Body of pancreas (tissue), 4 donors: Measurements from ENCODE around the gene POLR3K. TPM values are rescaled to one million over a fixed set of nuclear protein-coding genes. Genes with fewer than 3 reads are reported as not detected.

Experiments
- ATAC-seq: fragments of 150-250 bp; one replicate; pipeline ENCODE4 v1.9.1; 2016
- DNase-seq, 4 donors: peaks; one replicate each; pipeline ENCODE4 v3.0.0-alpha.2; 2019
- H3K27ac ChIP-seq, 4 donors: fragments of 200-600 bp; sonication (generic); 1 replicate in 3 of 4; 2 replicates in 1 of 4; pipeline versions ENCODE4 v1.5.1 to v1.6.1; 2016 to 2019; ENCODE audit warnings: mild to moderate bottlenecking in 1 of 4, mixed read lengths in 1 of 4, moderate library complexity in 1 of 4
- H3K27me3 ChIP-seq, 2 donors: fragments of 200-600 bp; sonication (generic); one replicate each; pipeline ENCODE4 v1.6.0; 2016; ENCODE audit warnings: mild to moderate bottlenecking in 1 of 2
- H3K36me3 ChIP-seq, 2 donors: fragments of 200-600 bp; sonication (generic); replicated peaks in 1 of 2; 2 replicates each; pipeline ENCODE4 v1.5.1; 2016; ENCODE audit warnings: low read depth in 2 of 2; ENCODE audit not compliant: insufficient read depth in 1 of 2
- H3K4me1 ChIP-seq: fragments of 200-600 bp; sonication (generic); one replicate; pipeline ENCODE4 v1.6.0; 2016
- H3K4me3 ChIP-seq, 2 donors: fragments of 200-600 bp; sonication (generic); 1 replicate in 1 of 2; 2 replicates in 1 of 2; pipeline ENCODE4 v1.5.1; 2016 to 2019
- H3K9me3 ChIP-seq, 3 donors: fragments of 200-600 bp; sonication (generic); 1 replicate in 2 of 3; 2 replicates in 1 of 3; pipeline ENCODE4 v1.5.1; 2016
- POLR2A ChIP-seq, 3 donors: fragments of 450-650 bp; IDR thresholded peaks; one replicate each; pipeline ENCODE4 v1.6.1; 2016; ENCODE audit warnings: antibody characterized with exemption in 3 of 3, mild to moderate bottlenecking in 2 of 3
- WGBS, 2 donors: methylation state at CpG; one replicate each; pipeline ENCODE4 v1.1.5; 2017; 5-methylcytosine and 5-hydroxymethylcytosine counted together
- intact Hi-C: fragments of 100-400 bp; cut with DNase I; formaldehyde crosslinking; loops from one replicate; pipeline ENCODE4 v1.15.1; 2023
- total RNA-seq, 2 donors: library from RNA; depleted of rRNA; stranded (reverse); fragments of >200 nt; gene quantifications; one replicate each; pipeline ENCODE4 v1.1.0, GENCODE V29; 2016
- TF ChIP-seq, protein P1 (sequence below), 7 experiments: fragments of 450-650 bp in 4 of 7; fragments of 200-600 bp in 3 of 7; sonication (generic) in 3 of 7; IDR thresholded peaks; one replicate each; pipeline ENCODE4 v1.5.1; 2016 to 2019; ENCODE audit warnings: antibody characterized with exemption in 7 of 7

The POLR3K gene
- total RNA-seq, 2 donors from 2014 or later = 2.6 to 5.6 TPM

DNA sequence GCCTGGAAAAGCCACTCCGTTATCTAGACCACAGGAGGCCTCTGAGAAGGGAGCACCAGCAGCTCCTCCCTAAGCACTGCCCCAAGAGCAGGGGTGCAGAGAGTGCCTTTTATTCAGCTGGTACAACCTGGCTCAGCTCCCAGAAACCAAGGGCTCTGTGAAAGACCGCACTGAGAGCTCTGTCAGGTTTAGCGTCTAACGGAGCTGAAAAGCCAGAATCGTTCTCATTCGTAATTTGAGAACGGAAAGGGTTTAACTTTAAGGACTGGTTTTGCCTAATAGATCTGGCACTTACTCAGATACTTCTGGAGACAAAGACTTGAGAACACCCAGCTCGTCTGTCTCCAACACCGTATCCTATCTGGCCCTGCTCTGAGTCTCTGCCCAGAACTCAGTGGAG is 38.1 kb upstream of the POLR3K start:
- WGBS, 2 donors = 36 to 64% methylated on average over 9 of the region's 9 CpGs
- ATAC-seq (peak; percentile 26), DNase-seq (peak in 2 of 4 donors; percentile 46 to 56)
- intact Hi-C loops = no loop called here
- TF ChIP-seq, protein P1, sequence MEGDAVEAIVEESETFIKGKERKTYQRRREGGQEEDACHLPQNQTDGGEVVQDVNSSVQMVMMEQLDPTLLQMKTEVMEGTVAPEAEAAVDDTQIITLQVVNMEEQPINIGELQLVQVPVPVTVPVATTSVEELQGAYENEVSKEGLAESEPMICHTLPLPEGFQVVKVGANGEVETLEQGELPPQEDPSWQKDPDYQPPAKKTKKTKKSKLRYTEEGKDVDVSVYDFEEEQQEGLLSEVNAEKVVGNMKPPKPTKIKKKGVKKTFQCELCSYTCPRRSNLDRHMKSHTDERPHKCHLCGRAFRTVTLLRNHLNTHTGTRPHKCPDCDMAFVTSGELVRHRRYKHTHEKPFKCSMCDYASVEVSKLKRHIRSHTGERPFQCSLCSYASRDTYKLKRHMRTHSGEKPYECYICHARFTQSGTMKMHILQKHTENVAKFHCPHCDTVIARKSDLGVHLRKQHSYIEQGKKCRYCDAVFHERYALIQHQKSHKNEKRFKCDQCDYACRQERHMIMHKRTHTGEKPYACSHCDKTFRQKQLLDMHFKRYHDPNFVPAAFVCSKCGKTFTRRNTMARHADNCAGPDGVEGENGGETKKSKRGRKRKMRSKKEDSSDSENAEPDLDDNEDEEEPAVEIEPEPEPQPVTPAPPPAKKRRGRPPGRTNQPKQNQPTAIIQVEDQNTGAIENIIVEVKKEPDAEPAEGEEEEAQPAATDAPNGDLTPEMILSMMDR (IDR thresholded peaks at IDR 0.05) = no peak
- Histone ChIP-seq H3K36me3 (peaks cover under 1% of the 10 kb centered on the region in 2 donors), H3K4me3 (no peak overlapping the region), H3K27me3 (no peaks in the 10 kb centered on the region), H3K9me3 (no peaks in the 10 kb centered on the region), H3K27ac (no peak overlapping the region), H3K4me1 (peaks cover 12% of the 10 kb centered on the region)

DNA sequence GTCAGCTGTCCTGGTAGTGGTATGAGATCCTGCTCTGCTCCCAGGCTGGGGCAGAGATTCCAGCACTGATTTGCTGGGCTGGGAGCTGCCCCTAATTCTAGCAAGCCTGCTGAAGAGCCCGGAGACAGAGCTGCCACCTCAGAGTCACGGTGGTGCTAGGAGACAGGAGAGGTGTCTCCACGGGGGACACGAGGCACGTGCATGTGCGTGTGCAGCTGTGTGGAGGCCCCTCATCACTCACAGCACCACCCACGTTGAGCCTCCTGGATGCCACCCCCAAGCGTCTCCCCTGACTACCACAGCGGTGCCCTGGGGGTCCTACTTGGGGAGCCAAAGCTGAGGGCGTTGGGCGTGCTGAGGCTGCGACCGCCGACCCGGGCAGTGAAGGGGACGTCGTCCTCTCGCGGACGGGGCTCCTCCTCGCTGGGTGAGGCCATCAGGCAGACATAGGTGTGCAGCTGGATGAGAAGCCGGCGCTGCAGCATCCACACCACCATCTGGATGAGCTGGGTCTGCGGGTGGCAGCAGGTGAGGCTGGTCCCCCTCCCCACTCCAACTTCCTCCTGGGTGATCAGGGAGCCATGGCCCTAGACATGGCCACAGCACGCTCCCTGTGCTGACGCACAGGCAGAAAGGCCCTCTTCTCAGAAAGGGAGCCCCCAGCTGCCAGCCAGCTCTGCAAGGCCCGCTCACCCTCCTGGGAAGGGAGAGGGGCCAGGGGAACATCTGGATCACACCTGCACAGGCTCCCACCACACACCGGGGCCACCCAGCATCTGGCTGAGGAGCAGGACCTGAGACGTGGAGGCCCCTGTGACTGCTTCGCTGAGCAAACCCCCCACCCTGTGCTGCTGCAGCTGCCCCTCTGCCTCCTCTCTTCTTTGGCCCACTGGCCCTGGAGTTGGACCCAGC is 36.2 kb upstream of the POLR3K start:
- peaks cover 3 to 5% of the 10 kb centered on the region in 2 donors for H3K36me3 ChIP-seq
- H3K4me3 ChIP-seq = no peak overlapping the region
- H3K4me1 ChIP-seq = peaks cover 22% of the 10 kb centered on the region
- ATAC-seq (no peak), DNase-seq (no peak)
- no peaks in the 10 kb centered on the region for H3K9me3 ChIP-seq
- H3K27ac ChIP-seq = no peak overlapping the region
- no peaks in the 10 kb centered on the region for H3K27me3 ChIP-seq
- intact Hi-C loops = no loop called here
- WGBS, 2 donors = 86 to 87% methylated on average over 9 to 29 of the region's 30 CpGs
- TF ChIP-seq, protein P1 (IDR thresholded peaks at IDR 0.05) = no peak
- no peak for TF ChIP-seq POLR2A (IDR thresholded peaks at IDR 0.05)

DNA sequence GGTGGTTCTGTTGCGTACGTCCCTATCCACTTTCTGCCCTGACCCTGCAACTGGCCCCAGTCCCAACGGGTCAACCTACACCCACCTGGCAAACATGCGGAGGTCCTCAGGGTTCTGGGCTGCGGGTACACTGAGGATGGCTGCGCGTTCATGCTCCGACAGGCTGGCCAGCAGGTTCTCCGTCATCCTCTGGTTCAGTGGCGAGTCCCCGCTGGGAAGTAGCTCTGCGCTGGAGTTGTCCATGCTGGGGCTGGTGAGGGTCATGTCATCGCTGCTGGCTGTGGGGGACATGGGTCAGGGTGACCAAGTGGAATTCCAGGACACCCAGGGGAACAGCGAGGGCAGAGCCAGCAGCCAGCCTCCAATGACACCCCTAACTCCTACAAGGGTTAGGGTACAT is 35.2 kb upstream of the POLR3K start:
- 85 to 95% methylated on average over 5 to 13 of the region's 14 CpGs for WGBS, 2 donors
- Histone ChIP-seq H3K27ac (no peak overlapping the region), H3K36me3 (peaks cover 3 to 5% of the 10 kb centered on the region in 2 donors), H3K9me3 (no peaks in the 10 kb centered on the region), H3K4me1 (peaks cover 31% of the 10 kb centered on the region), H3K27me3 (no peaks in the 10 kb centered on the region), H3K4me3 (no peak overlapping the region)
- DNase-seq (no peak), ATAC-seq (no peak)
- no peak for TF ChIP-seq POLR2A (IDR thresholded peaks at IDR 0.05)
- TF ChIP-seq, protein P1 (IDR thresholded peaks at IDR 0.05) = no peak
- intact Hi-C loops = no loop called here

DNA sequence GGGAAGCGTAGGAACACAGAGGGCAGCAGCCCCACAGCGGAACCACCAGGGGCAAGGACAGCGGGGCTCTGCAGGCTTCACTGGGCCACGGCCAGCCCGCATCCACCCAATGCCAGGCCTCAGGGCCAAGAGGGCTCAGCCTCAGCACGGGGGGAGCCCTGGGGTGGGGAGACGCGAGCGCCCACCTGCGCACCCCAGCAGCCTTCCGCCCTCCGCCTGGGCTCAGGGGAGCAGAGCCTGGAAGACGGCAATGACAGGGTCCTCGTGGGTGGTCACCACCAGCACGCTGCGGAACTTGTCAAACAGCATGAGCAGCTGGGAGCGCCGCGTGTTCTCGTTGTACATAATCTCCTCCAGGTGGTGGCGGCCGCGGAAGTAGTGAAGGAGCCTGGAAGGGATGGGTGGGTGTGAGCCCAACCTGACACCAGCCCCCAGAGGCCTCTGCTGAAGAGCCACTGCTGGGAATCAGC is 33.1 kb upstream of the POLR3K start:
- intact Hi-C loops = no loop called here
- 87 to 89% methylated on average over 11 to 23 of the region's 23 CpGs for WGBS, 2 donors
- Histone ChIP-seq H3K9me3 (no peaks in the 10 kb centered on the region), H3K36me3 (peaks cover 3 to 5% of the 10 kb centered on the region in 2 donors), H3K4me3 (no peak overlapping the region), H3K27ac (no peak overlapping the region), H3K4me1 (peaks cover 26% of the 10 kb centered on the region), H3K27me3 (no peaks in the 10 kb centered on the region)
- DNase-seq (no peak), ATAC-seq (no peak)
- no peak for TF ChIP-seq POLR2A (IDR thresholded peaks at IDR 0.05)
- TF ChIP-seq, protein P1 (IDR thresholded peaks at IDR 0.05) = no peak
